Endothelial cell of umbilical vein (primary cell): ENCODE data around the gene LRRC38.

ENCODE experiments used
- CTCF ChIP-seq, 2 donors: IDR thresholded peaks; 1 replicate in 1 of 2; 2 replicates in 1 of 2; pipeline ENCODE4 v1.5.1; 2011; ENCODE audit warnings: low read length in 2 of 2, mild to moderate bottlenecking in 2 of 2, moderate library complexity in 2 of 2, control low read depth in 1 of 2, inconsistent platforms in 1 of 2, low read depth in 1 of 2; ENCODE audit not compliant: insufficient read depth in 1 of 2; ENCODE audit errors: extremely low read depth in 1 of 2
- EZH2 ChIP-seq: IDR thresholded peaks from 2 replicates; pipeline ENCODE4 v1.6.1; 2012; ENCODE audit warnings: borderline replicate concordance, low read depth, mild to moderate bottlenecking, moderate library complexity, low read length, inconsistent platforms; ENCODE audit not compliant: severe bottlenecking
- FOS ChIP-seq: IDR thresholded peaks from 2 replicates; pipeline ENCODE4 v1.6.1; 2011; ENCODE audit warnings: mild to moderate bottlenecking, low read length, moderate library complexity, borderline replicate concordance; ENCODE audit not compliant: insufficient read depth
- GATA2 ChIP-seq: IDR thresholded peaks from 2 replicates; pipeline ENCODE4 v1.7.0; 2011; ENCODE audit warnings: low read depth, mild to moderate bottlenecking, moderate library complexity, mixed read lengths, low read length; ENCODE audit not compliant: insufficient read length, insufficient read depth
- JUN ChIP-seq: IDR thresholded peaks from 2 replicates; pipeline ENCODE4 v1.6.1; 2011; ENCODE audit warnings: borderline replicate concordance, low read depth; ENCODE audit not compliant: insufficient read length, insufficient read depth
- MAX ChIP-seq: IDR thresholded peaks from 2 replicates; pipeline ENCODE4 v1.6.1; 2011; ENCODE audit not compliant: insufficient read depth, insufficient read length
- MYC ChIP-seq: IDR thresholded peaks from one replicate; pipeline ENCODE4 v1.6.1; 2011; ENCODE audit warnings: mild to moderate bottlenecking, low read depth, low read length
- POLR2A ChIP-seq: IDR thresholded peaks from 2 replicates; pipeline ENCODE4 v1.6.1; 2012; ENCODE audit warnings: low read depth, mild to moderate bottlenecking, control low read depth, low read length

GRCh38 chr1:13479171-13479856 lies 34.5 kb downstream of the LRRC38 start:
- TF ChIP-seq CTCF (IDR thresholded peaks at IDR 0.05; ENCODE audit: extremely low read depth in 1 of 2, insufficient read depth in 1 of 2, low read depth in 1 of 2, low read length in 2 of 2): no peak
- TF ChIP-seq MAX: no peak
- TF ChIP-seq POLR2A: no peak
- TF ChIP-seq EZH2: no peak
- TF ChIP-seq JUN: no peak
- TF ChIP-seq FOS: no peak
- TF ChIP-seq GATA2: no peak
- no peak for TF ChIP-seq MYC
